ENCODE data around the gene TRAPPC2L. TPM values are rescaled to one million over a fixed set of nuclear protein-coding genes. Genes with fewer than 3 reads are reported as not detected.

Gene TRAPPC2L
- total and polyA plus RNA-seq, 2 of the 13 experiments (the other 11 are each of a cell fraction or from before 2014, with no cell fraction given), result 96.3 to 107 TPM

DNA sequence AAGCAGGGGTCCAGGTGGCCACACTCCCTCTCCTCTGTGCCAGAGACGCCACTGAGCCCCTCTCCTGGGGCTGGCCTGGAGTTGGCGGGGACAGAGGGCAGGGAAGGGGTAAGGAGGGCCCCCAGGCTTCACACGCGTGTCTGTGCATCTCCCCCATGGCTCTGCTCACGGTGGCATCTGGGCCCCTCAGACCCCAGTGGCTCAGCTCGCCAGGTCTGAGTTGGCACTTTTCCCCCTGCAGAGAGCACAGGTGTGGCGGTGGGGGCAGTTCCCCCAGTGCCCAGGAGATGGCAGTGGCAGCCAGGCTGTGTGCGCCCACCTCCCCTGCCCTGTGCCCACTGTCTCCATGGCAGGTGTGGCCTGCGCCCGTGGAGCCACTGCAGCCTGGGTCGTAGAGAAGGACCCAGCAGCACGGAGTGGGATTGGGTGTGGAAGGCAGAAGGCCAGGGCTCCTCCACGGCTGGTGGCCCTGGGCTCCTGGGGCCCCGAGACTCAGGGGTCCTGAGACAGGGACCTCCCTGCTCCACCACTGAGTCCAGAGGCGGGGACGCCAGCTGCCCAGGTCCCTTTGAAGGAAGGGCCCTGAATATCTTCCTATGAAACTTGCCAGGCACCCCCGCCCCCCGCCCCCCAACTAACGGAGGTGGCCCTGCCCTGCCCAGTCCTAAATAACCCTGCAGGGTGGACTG is 40.9 kb upstream of the TRAPPC2L start (continued):
- TF ChIP-seq, protein P1, sequence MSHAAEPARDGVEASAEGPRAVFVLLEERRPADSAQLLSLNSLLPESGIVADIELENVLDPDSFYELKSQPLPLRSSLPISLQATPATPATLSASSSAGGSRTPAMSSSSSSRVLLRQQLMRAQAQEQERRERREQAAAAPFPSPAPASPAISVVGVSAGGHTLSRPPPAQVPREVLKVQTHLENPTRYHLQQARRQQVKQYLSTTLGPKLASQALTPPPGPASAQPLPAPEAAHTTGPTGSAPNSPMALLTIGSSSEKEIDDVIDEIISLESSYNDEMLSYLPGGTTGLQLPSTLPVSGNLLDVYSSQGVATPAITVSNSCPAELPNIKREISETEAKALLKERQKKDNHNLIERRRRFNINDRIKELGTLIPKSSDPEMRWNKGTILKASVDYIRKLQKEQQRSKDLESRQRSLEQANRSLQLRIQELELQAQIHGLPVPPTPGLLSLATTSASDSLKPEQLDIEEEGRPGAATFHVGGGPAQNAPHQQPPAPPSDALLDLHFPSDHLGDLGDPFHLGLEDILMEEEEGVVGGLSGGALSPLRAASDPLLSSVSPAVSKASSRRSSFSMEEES (CRISPR knock-in tag; IDR thresholded peaks at IDR 0.05), result no peak
- TF ChIP-seq LCORL (IDR thresholded peaks at IDR 0.05) (no peak), LCORL (CRISPR knock-in tag; IDR thresholded peaks at IDR 0.05) (no peak), HNRNPH1 (optimal IDR thresholded peaks at IDR 0.05; ENCODE audit: low read depth, low read length) (no peak), SETDB1 (CRISPR knock-in tag; IDR thresholded peaks at IDR 0.05; ENCODE audit: borderline replicate concordance) (no peak), SYNCRIP (IDR thresholded peaks at IDR 0.05; ENCODE audit: insufficient read depth, low read depth, low read length) (no peak), JUN (CRISPR knock-in tag; IDR thresholded peaks at IDR 0.05) (no peak), ZNF781 (CRISPR knock-in tag; IDR thresholded peaks at IDR 0.05; ENCODE audit: borderline replicate concordance, not compliant biosample characterization) (no peak), FOSL1 (CRISPR knock-in tag; IDR thresholded peaks at IDR 0.05; ENCODE audit: borderline replicate concordance) (no peak), ZNF674 (CRISPR knock-in tag; IDR thresholded peaks at IDR 0.05; ENCODE audit: low read depth) (no peak), NCOA1 (CRISPR knock-in tag; IDR thresholded peaks at IDR 0.05) (no peak), GABPB1 (CRISPR knock-in tag; IDR thresholded peaks at IDR 0.05) (no peak; the same call in 1 of the 2 replicates), ELF1 (CRISPR knock-in tag; IDR thresholded peaks at IDR 0.05) (no peak), DR1 (CRISPR knock-in tag; IDR thresholded peaks at IDR 0.05) (0 out of 2 replicates have a peak, but pooled peaks have one; percentile 54), TP53 (CRISPR knock-in tag; conservative IDR thresholded peaks at IDR 0.05) (no peak)
- TF ChIP-seq, protein P2, sequence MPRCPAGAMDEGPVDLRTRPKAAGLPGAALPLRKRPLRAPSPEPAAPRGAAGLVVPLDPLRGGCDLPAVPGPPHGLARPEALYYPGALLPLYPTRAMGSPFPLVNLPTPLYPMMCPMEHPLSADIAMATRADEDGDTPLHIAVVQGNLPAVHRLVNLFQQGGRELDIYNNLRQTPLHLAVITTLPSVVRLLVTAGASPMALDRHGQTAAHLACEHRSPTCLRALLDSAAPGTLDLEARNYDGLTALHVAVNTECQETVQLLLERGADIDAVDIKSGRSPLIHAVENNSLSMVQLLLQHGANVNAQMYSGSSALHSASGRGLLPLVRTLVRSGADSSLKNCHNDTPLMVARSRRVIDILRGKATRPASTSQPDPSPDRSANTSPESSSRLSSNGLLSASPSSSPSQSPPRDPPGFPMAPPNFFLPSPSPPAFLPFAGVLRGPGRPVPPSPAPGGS (CRISPR knock-in tag; IDR thresholded peaks at IDR 0.05), result no peak
- TF ChIP-seq, protein P3, sequence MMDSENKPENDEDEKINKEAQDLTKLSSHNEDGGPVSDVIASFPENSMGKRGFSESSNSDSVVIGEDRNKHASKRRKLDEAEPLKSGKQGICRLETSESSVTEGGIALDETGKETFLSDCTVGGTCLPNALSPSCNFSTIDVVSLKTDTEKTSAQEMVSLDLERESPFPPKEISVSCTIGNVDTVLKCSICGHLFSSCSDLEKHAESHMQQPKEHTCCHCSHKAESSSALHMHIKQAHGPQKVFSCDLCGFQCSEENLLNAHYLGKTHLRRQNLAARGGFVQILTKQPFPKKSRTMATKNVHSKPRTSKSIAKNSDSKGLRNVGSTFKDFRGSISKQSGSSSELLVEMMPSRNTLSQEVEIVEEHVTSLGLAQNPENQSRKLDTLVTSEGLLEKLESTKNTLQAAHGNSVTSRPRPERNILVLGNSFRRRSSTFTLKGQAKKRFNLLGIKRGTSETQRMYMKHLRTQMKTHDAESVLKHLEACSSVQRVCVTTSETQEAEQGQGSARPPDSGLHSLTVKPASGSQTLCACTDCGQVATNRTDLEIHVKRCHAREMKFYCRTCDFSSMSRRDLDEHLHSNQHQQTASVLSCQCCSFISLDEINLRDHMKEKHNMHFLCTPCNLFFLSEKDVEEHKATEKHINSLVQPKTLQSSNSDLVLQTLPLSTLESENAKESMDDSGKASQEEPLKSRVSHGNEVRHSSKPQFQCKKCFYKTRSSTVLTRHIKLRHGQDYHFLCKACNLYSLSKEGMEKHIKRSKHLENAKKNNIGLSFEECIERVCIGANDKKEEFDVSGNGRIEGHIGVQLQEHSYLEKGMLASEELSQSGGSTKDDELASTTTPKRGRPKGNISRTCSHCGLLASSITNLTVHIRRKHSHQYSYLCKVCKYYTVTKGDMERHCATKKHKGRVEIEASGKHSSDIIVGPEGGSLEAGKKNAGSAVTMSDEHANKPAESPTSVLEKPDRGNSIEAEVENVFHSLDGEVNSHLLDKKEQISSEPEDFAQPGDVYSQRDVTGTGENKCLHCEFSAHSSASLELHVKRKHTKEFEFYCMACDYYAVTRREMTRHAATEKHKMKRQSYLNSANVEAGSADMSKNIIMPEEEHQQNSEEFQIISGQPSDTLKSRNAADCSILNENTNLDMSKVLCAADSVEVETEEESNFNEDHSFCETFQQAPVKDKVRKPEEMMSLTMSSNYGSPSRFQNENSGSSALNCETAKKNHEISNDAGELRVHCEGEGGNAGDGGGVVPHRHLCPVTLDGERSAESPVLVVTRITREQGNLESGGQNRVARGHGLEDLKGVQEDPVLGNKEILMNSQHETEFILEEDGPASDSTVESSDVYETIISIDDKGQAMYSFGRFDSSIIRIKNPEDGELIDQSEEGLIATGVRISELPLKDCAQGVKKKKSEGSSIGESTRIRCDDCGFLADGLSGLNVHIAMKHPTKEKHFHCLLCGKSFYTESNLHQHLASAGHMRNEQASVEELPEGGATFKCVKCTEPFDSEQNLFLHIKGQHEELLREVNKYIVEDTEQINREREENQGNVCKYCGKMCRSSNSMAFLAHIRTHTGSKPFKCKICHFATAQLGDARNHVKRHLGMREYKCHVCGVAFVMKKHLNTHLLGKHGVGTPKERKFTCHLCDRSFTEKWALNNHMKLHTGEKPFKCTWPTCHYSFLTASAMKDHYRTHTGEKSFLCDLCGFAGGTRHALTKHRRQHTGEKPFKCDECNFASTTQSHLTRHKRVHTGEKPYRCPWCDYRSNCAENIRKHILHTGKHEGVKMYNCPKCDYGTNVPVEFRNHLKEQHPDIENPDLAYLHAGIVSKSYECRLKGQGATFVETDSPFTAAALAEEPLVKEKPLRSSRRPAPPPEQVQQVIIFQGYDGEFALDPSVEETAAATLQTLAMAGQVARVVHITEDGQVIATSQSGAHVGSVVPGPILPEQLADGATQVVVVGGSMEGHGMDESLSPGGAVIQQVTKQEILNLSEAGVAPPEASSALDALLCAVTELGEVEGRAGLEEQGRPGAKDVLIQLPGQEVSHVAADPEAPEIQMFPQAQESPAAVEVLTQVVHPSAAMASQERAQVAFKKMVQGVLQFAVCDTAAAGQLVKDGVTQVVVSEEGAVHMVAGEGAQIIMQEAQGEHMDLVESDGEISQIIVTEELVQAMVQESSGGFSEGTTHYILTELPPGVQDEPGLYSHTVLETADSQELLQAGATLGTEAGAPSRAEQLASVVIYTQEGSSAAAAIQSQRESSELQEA (CRISPR knock-in tag; IDR thresholded peaks at IDR 0.05; ENCODE audit: not compliant biosample characterization), result no peak
- TF ChIP-seq, protein P4, sequence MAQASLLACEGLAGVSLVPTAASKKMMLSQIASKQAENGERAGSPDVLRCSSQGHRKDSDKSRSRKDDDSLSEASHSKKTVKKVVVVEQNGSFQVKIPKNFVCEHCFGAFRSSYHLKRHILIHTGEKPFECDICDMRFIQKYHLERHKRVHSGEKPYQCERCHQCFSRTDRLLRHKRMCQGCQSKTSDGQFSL (CRISPR knock-in tag; IDR thresholded peaks at IDR 0.05), result no peak

Data from HepG2 (cell line).